ENCODE results near the gene IDH1.
A peak's percentile ranks its signal among the peaks of the same experiment; 100 is the strongest.
"Not testable (repeated sequence)": the region's sequence is repeated elsewhere in the genome, so short reads cannot be mapped to it uniquely, and the experiment has no call there.

The IDH1 gene

GRCh38 chr2:208256192-208256782 is 1.4 kb upstream of the IDH1 start:
- DNase-seq: peak; percentile 1

GRCh38 chr2:208255557-208256106 is 761 bp upstream of the IDH1 start:
- no peak for DNase-seq

GRCh38 chr2:208254118-208254870 is 577 bp downstream of the IDH1 start:
- DNase-seq: peak; percentile 71

DNA sequence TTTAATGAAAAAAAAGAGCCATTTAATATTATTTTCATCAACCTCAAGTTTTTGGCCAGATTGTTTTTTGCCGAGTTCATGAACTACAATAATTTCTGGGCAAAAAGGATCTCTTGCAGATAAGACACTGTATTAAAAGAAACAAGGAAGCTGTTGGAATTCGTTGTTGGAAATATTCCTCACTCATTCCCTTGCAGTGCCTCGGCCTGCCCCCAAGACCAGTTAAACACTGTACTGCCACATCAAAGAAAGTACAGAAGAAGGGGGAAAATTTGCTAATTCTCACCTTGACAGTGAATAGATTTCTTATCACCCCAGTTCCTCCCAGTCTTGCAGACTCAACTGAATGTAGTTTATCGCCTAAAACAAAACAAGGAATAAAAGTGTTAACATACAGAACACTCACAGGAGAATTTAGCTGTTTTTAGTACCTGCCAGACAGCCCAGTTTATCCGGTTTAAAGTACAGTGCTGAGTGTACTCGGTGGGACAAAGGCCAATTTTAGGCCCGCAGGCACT is 1.2 kb downstream of the IDH1 start:
- no peak for DNase-seq

DNA sequence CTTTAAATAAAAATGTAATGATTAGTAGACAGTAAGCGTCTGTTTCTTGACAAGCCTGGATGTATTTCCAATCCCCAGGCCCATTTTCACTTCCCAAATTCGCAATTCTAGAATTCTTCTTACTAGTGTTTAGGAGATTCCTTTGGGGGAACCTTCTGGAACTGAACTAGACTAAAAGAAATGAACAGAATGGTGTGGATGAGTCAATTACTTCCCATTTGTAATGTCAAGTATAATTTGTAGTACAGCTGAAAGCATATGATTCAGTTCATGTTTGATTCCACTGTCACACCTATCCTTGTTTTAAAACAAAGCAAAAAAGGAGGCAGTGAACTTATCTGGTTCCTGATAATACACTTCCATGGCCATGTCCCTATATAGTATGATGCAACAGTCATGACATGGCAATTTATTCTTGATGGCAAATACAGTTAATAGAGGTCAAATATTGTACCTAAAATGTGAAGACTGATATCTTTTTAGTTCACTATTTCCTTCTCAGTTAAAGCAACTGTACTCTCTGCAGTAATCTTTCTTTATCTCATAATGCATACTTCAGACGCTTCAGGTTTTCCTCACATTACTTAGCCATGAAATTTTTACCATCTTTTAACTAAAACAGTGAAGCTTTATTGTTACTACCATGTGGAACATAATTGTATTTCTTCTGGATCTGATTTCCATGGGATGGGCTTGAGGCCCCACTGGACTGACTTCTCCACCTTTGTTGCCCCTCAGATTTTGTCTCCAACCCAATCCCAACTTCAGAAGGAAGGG is 2.0 kb downstream of the IDH1 start:
- no peak for DNase-seq

GRCh38 chr2:208251098-208251497 is 3.8 kb downstream of the IDH1 start:
- no peak for DNase-seq

DNA sequence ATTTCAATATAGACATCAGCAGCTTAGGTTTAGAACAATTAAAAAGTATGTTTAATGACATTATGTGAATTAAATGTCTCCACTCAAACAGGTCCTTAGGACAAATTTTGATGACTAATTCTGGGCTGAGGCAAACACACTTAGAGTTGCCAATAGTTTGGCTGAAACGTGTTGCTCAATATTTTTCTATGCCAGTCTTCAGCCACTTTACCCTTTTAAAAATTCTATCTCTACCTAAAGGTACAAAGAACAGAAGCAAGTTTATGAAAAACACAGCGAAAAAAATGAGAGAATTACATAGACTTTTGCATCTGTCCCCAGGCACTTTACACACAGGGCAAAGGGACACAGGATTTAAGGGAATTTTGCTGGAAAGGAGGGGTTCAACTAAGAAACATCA is 4.5 kb downstream of the IDH1 start:
- DNase-seq: no peak

DNA sequence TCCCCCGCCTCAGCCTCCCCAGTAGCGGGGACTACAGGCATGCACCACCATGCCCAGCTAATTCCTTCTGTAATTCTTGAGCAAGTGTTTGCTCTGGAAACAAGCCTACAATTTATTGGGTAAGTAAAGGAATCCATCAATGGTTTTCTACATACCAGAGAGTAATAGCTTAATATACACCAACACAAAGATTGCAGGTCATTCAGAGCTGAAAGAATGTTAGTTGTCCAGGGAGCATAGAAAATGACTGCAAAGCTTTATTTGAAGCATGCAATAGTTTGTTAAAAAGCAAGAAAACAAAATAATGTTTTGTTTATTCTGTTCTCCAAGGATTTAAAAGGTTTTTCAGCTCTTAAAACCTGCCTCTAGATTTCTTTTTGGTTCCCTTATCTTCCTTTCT is 5.6 kb downstream of the IDH1 start:
- DNase-seq: no peak

DNA sequence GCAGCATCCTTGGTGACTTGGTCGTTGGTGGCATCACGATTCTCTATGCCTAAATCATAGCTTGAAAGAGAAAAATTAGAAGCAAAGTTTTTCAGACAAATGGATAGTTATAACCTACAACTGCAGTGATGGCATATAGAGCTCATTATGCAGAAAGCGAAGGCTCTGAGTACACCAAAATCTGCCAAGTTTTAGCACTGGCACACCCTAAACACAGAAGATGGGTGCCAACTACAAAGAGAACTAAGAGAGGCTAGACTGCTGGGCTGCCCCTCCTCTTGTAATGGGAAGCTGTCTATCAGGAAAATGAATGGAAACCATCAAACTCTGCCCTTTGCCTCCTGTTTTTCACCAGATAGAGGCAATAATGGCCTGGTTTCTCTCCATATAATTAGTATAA is 6.3 kb downstream of the IDH1 start:
- no peak for DNase-seq

GRCh38 chr2:208245746-208246145 is 9.1 kb downstream of the IDH1 start:
- no peak for DNase-seq

DNA sequence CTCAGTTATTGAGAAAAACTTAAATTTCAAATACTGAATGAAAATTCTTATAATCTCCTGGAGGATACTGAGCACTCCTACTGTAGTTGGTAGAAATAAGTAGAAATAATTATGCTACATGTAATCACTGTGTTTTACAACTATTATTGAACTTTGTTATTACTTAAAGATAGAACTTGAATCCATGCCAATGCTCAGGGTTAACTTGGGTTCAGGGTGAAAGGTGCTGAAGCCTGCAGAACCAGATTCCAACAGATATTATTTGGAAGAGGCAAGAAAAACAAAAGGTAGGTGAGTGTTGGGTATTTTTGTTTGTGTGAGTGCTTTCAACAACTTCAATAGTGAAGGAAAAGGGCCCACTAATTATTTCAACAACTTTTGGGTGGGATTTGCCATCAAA is 10.4 kb downstream of the IDH1 start:
- no peak for DNase-seq

- no peak for DNase-seq
Observed at GRCh38 chr2:208240619-208241209, 14.2 kb downstream of the IDH1 start.

DNA sequence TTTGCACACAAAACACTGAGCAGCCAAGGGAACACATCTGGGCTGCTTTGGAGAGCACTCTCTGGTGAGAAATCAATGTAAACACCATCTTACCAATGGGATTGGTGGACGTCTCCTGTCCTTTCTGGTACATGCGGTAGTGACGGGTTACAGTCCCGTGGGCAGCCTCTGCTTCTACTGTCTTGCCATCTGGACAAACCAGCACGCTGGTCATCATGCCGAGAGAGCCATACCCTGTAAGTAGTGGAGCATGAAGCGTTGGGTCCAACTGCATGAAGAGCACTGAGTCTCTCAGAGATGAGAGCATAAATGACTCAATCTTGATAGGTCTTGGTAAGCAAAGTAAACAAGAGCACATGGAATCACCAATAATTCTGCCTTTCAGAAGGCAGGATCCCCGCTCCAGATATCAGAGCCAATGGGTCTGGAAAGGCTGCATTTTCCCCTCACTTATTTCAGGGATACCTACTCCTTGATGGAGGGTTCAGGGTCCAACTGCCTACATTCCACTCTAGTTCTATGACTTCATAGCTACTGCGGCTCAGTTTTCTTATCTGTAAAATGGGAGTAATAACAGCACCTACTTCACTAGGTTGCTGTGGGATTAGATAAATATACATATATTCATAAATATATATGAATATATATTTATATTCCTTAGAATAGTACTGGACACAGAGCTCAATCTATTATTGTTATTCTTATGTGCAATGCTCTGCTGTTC is 14.9 kb downstream of the IDH1 start:
- DNase-seq: no peak

DNA sequence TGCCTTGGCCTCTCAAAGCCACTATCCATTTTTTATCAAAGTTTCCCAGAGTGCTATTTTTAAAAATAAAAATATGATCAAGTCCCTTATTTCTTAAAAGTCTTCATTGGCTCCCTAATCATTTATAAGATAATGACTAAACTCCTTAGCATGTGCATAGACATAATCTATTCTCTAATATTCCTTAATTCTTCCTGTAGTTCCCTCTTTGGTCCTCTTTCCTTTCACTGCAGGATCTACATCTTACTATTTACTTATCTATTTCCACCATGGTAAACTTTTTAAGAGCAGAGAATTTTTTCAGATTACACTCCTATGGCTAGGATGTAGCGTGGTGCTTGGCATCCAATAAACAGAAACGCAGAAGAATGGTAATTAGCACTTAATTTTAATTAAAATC is 19.0 kb downstream of the IDH1 start:
- DNase-seq: no peak

DNA sequence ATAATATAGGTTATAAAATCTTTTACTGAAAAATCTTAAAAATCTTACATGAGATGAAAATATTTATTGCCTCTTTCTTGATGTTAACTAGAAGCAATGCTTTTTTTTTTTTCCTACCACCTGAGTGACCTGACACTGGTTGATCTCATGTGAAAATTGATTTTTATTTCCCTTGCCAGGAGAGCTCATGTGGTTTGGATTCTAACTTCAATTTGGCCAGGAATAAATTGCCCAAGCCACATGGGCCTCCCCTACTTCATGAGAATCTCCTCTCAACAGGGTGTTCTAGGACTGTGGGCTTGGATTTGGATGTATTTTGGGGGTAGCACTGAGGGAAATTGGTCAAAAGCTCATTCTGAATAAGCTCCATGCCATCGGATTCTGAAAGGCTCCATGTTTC is 20.1 kb downstream of the IDH1 start:
- no peak for DNase-seq

- DNase-seq: no peak
Observed at GRCh38 chr2:208228476-208228875, 26.4 kb downstream of the IDH1 start.

GRCh38 chr2:208227581-208228232 is 27.2 kb downstream of the IDH1 start:
- DNase-seq: no peak

- DNase-seq: no peak
Observed at GRCh38 chr2:208224802-208225201, 30.1 kb downstream of the IDH1 start.

DNA sequence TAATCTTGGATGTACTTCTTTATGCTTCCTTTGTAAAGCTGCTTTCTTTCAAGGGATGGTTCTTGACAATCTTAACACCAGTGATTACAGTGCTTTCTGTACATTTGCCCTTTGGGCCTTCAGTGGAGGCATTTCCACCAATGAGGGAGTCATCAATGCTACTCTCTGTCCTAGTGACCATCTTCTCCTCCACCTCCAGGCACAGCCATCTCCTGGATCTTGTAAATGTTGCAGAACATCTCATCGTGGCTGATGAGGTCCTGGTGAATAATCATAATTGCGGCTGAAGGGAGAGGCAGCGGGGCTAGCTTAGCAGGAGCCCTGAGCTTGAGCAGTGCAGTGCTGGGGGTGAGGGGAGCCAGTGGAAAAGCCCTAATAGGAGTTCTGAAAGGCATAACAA is 32.5 kb downstream of the IDH1 start:
- no peak for DNase-seq

GRCh38 chr2:208221873-208222272 is 33.0 kb downstream of the IDH1 start:
- not testable (repeated sequence) for DNase-seq

GRCh38 chr2:208210688-208211451 is 44.0 kb downstream of the IDH1 start:
- no peak for DNase-seq

Measured in NCI-H146 (cell line).